HG03378 (cell line): Measurements from ENCODE around the gene GIPR.
"Not testable (repeated sequence)": the region's sequence is repeated elsewhere in the genome, so short reads cannot be mapped to it uniquely, and the experiment has no call there.

ENCODE experiments used
- ATAC-seq: cut with Tn5 transposase; IDR thresholded peaks from one replicate; pipeline ENCODE4 v1.9.1; 2021; ENCODE audit warnings: mild to moderate bottlenecking, moderate library complexity; ENCODE audit not compliant: unreplicated experiment

The GIPR gene

DNA sequence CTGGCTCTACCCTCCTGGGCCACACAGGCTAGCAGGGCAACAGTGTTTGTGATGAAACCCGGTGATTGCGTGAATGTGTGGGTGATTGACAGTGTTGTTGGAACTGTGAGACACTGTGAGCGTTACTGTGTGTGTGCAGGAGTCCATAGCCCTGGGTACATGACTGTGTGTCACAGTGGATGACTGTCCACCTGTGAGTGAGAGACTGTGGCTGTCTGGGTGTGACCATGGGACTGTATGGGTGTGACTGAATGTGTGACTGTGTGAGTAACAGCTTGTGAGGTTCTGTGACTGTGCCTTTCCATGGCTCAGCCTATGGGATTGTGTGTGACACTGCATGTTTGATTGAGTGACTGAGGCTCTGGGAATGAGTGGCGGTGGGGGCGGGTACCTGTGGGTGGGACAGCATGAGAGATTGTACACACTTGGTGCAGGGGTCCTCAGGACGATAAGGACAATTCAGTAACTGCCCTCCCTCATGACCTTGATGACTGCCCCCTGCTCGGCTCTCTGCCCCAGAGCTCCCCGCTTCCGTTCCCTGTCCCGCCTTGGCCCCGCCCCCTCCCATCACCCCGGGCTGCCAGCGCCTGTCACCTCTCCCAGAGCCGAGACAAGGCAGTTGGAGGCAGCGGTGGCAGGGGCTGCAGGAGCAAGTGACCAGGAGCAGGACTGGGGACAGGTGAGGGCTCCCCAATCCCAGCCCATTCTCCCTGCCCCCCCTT is at the start of gene GIPR:
Gene GIPR, plus strand, starts transcription at position 602 of the 722 bp plus-strand sequence. CDS start 1,300 bp downstream, outside the sequence.
- ATAC-seq: no peak

DNA sequence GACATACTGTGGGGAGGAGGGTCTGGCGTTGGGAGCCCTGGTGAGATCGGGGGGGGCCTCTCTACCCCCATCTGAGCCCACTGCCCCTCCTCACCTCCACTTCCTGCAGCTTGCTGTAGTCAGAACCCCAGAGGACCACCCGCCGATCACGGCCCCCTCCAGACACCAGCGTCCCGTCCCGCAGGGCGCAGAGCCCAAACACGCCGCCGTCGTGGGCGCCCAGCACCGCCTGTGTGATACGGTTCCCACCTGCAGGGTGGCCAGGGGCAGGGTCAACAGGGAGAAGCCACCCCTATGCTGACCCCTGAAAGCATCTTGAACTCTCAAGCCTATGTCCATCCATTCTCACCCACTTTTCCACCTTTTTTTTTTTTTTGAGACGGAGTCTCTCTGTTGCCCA is 46.6 kb upstream of the GIPR start:
- no peak for ATAC-seq

- ATAC-seq: no peak
Measured at GRCh38 chr19:45621976-45622503, 46.0 kb upstream of the GIPR start.

DNA sequence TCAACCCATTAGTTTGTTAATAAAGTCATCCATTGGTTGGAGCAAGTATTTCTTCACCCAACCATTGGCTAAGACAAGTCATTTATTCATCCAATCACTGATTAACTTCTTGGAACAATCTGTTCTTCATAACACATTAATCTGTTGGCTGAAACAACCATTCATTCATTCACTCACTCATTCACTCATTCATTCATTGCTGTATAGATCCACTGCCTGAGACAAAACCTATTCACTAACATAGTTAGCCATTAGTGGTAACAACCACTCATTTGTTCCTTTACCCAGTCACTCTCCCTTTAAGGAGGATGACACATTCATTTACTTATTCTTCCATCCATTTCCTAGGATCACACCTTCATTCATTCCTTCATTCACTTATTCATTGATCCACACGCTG is 44.0 kb upstream of the GIPR start:
- ATAC-seq: no peak

- ATAC-seq: not testable (repeated sequence)
Measured at GRCh38 chr19:45628219-45628618, 39.8 kb upstream of the GIPR start.

DNA sequence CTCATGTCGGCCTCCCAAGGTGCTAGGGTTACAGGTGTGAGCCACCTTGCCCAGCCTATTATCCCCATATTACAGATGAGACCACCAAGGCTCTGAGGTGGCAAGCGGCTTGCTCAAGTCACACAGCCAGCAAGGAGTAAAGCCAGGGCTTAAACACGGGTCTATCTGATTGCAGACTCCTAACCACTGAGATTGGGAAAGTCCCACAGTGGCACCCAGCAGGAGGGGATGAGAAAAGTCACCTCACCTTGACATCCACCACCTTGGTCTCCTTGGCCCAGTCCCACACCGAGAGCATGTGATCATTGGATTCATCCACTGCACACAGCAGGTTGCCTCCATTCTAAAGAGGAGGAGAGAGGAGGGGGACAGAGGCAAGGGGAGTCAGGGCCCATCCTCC is 38.3 kb upstream of the GIPR start:
- no peak for ATAC-seq

DNA sequence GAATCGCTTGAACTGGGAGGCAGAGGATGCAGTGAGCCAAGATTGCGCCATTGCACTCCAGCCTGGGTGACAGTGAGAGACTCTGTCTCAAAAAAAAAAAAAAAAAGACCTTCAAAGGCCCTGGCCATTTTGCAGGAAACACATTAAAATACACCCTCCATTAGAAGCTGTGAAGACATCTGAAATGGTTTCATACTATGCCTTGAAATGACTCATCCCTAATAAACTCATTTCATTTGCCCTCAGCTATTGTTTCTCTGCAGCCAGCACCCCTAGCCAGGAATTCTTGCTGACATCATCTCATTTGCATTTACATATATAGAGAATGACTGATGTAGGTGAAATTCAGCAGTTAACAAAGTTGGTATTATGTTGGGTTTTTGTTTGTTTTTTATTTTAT is 37.6 kb upstream of the GIPR start:
- no peak for ATAC-seq

DNA sequence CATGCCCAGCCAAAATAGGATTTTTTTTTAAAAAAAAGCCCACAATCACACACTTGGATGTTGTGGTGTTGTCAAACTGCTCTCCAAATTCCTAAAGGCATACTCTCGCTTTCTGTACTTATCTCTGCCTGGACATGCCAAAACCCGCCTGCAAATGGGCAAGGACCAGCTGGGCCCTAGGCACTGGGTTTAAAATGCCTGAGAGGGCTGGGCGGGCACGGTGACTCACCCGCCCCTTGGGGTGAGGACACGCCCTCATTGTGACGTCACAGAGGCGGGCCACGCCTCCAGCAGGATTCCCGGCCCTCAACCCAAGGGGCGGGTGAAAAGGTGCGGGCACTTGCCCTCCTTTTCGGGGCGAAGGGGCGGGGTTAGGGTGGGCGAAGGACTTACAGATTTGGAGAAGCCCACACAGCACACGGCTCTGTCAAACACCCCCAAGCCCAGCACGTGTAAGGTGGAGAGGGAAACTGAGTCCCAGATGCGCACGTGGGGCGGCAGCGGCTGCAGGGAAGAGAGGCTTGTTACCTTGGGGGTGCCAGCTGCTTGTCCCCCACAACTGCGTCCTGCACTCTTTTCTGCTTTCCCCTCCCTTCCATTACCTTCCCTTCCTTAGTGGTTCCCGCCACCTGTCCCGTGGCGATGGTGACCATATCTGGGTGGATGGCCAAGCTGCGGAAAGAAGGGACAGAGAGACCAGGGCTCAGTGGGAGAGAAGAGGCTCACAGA is 35.4 kb upstream of the GIPR start:
- no peak for ATAC-seq

GRCh38 chr19:45636275-45636674 is 31.7 kb upstream of the GIPR start:
- ATAC-seq: no peak

GRCh38 chr19:45636902-45637301 is 31.1 kb upstream of the GIPR start:
- ATAC-seq: no peak

DNA sequence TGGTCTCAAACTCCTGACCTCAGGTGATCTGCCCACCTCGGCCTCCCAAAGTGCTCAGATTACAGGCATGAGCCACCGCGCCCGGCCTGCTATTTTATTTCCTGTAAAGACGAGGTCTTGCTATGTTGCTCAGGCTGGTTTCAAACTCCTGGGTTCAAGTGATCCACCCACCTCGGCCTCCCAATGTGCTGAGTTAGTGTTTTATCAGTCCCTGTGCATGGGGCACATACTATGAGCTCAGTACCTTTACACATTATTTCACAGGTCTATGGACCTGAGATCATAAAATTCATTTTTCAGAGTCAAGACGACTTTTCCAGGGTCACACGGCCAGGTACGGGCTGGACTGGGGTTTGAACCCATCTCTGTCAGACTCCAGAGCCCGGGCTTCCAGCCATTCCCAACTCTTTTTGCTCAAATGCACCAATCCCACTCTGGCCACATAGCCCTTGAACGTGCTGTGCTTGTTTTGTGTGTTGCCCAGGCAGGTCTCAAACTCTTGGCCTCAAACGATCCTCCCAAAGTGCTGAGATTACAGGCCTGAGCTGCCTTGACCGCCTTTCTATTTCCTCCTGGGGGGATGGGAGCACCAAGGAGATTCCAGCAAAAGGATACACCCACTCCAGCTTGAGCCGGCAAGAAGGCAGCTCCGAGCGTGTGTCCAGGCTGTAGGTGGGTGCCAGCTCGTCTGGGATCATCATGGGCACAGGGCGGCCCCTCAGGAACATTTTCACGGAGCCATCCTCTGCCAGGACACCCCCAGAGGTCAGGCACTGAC is 29.9 kb upstream of the GIPR start:
- no peak for ATAC-seq

- ATAC-seq: no peak
Measured at GRCh38 chr19:45638930-45639729, 28.9 kb upstream of the GIPR start, which contains the start of gene EML2. EML2 (minus strand) TSS chr19:45639397; CDS start chr19:45639376, 21 bp downstream.

GRCh38 chr19:45640849-45641273 is 27.2 kb upstream of the GIPR start:
- ATAC-seq: no peak

GRCh38 chr19:45641274-45642105 is 26.5 kb upstream of the GIPR start:
- ATAC-seq: peak; percentile 33

DNA sequence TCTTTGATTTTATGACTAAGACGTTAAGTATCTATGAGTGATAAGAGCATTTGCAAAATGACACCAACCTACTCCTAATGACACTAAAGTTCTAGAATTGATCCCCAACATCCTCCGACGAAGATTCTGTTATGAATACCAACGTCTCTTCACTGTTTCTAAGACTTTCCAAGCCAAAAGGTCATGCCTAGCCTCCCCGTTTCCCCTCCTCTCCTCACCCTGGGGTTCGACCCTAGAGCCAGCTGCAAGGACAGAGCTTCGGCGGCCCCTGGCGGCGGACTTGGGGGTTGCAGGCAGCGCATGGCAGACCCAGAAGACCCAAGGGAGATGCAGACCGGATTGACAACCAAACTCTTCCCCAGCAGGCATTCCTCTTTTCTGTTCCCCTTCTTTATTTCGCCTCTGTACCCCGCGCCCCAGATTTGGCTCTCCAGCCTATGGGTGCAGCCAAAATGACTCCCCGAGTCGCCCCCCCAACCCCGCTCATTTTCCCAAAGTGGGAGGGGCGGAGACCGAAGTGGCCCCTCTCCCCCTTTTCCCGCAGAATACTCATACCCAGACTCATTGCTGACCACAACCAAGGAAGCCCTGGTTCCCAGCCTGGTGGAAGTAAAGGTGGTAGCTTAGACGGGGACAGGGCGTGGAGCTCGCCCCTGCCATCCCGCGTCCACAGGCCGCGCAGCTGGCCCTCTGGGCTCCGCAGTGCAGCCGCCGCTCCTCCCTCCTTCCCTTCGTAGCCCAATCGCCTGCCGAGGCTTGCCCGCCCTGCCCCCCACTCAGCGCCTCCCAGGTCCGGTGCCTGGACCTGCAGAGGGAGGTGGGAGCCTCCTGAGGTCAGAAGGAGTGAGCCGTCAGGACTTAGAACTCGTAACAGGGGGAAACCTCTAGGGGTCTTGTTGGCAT is 24.7 kb upstream of the GIPR start:
- ATAC-seq: peak; percentile 30

GRCh38 chr19:45643927-45644771 is 23.9 kb upstream of the GIPR start:
- ATAC-seq: no peak

DNA sequence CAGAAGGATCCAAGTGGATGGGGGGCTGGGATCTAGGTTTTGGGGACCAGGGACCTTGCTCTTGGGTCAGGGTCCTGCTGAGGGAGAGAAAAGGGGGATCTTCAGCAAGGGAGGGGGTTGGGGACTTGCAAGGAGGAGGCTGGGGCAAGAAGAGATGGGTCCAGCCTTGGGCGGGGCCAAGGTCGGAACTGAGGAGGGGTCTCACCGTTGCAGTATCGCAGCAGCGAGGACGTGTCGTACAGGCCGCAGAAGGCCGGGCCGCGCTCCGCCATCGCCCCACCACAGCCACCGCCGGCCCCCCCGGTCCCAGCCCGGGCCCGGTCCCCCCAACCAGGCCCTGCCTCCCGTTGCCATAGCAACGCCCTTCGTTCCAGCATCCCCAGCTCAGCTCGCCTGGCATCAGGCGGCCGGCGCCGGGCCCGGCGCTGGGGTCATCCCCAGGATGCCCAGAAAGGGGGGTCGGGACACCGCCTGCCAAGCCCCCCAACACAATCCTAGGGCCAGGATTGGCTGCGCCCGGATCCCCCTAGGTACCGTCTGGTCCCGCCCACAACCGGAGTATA is 22.9 kb upstream of the GIPR start:
- ATAC-seq: no peak
